Ovary (tissue), 3 donors: ENCODE results near the gene MITD1.

Experiments used
- POLR2A ChIP-seq: fragments of 450-650 bp; IDR thresholded peaks from one replicate; pipeline ENCODE4 v1.6.1; 2017; ENCODE audit warnings: antibody characterized with exemption, mild to moderate bottlenecking, moderate library complexity
- TF ChIP-seq, protein P1 (sequence below), 3 donors: fragments of 450-650 bp in 2 of 3; fragments of 200-600 bp in 1 of 3; IDR thresholded peaks; one replicate each; pipeline versions ENCODE4 v1.5.1 to v1.8.0; 2016 to 2022; ENCODE audit warnings: antibody characterized with exemption in 3 of 3, mild to moderate bottlenecking in 1 of 3
- donor health status: DM: no; HTN: no; CAD: no.

DNA sequence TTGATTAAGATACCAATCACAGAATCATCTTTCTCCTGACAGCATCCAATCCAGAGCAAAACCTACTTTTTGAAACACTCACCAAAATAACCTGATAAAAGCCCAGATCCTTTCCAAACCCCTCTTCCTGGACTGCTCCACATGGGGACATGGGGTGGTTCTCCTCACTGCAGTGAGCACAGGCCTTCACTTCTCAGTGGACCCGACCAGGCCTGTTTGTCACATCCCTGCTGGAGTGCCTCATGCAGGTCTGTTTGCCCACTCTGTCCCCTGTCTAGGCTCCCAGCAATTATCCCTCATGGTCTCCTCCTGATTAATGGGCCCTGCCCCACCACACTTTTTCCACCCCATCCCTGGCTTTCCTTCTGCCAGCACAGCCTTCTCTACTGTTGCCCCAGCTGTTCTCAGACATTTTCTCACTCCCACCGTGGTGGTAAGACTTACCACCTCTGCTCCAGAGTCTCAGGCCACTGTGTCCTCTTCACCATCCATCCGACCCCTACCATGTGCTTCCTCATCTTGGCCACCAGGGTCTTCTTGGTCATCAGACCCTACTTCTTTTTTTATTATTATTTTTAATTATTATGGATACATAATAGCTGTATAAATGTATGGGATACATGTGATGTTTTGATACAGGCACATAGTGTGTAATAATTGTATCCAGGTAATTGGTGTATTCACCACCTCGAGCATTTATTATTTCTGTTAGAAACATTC lies 21.3 kb upstream of the MITD1 start:
- no peak for TF ChIP-seq POLR2A
- TF ChIP-seq, protein P1, sequence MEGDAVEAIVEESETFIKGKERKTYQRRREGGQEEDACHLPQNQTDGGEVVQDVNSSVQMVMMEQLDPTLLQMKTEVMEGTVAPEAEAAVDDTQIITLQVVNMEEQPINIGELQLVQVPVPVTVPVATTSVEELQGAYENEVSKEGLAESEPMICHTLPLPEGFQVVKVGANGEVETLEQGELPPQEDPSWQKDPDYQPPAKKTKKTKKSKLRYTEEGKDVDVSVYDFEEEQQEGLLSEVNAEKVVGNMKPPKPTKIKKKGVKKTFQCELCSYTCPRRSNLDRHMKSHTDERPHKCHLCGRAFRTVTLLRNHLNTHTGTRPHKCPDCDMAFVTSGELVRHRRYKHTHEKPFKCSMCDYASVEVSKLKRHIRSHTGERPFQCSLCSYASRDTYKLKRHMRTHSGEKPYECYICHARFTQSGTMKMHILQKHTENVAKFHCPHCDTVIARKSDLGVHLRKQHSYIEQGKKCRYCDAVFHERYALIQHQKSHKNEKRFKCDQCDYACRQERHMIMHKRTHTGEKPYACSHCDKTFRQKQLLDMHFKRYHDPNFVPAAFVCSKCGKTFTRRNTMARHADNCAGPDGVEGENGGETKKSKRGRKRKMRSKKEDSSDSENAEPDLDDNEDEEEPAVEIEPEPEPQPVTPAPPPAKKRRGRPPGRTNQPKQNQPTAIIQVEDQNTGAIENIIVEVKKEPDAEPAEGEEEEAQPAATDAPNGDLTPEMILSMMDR (IDR thresholded peaks at IDR 0.05) = no peak
